Left lung (tissue), 10 donors: Measurements from ENCODE around the gene GRID1. TPM values are rescaled to one million over a fixed set of nuclear protein-coding genes. Genes with fewer than 3 reads are reported as not detected.

Experiments used
- ATAC-seq: fragments of 200-7000 bp; cut with Tn5 transposase; one replicate; pipeline ENCODE4 v1.9.1; 2020; ENCODE audit warnings: moderate library complexity
- DNase-seq, 4 donors: peaks; one replicate each; pipeline ENCODE4 v3.0.0-alpha.2; 2013 to 2020
- H3K27ac ChIP-seq, 2 donors: fragments of 200-600 bp; sonication (generic) in 1 of 2; one replicate each; pipeline versions ENCODE4 v1.5.0 to v1.8.0; 2020 to 2021
- H3K27me3 ChIP-seq, 2 donors: fragments of 200-600 bp; sonication (generic) in 1 of 2; one replicate each; pipeline versions ENCODE4 v1.5.0 to v1.8.0; 2020 to 2021
- H3K36me3 ChIP-seq, 2 donors: fragments of 200-600 bp; sonication (generic) in 1 of 2; one replicate each; pipeline versions ENCODE4 v1.5.0 to v1.8.0; 2020 to 2021
- H3K4me1 ChIP-seq, 2 donors: fragments of 200-600 bp; one replicate each; pipeline ENCODE4 v1.8.0; 2021
- H3K4me3 ChIP-seq, 2 donors: fragments of 200-600 bp; sonication (generic) in 1 of 2; one replicate each; pipeline versions ENCODE4 v1.5.0 to v1.8.0; 2020 to 2021; ENCODE audit warnings: mild to moderate bottlenecking in 1 of 2
- H3K9me3 ChIP-seq, 2 donors: fragments of 200-600 bp; sonication (generic) in 1 of 2; one replicate each; pipeline versions ENCODE4 v1.5.0 to v1.8.0; 2020 to 2021
- intact Hi-C, 2 donors: fragments of 100-400 bp; cut with DNase I; formaldehyde crosslinking; loops; one replicate each; pipeline versions ENCODE4 v1.11.2 to v1.14.2; 2022
- polyA plus RNA-seq, 6 donors: library from polyadenylated mRNA; unstranded; fragments of 120-200 nt; gene quantifications; one replicate each; pipeline ENCODE4 v1.2.1, GENCODE V29; 2013; ENCODE audit not compliant: insufficient read length in 6 of 6
- total RNA-seq, 2 donors: library from RNA; stranded (reverse); fragmentation: NEBNext Ultra II Directional; extraction: Animal tissue kit (Norgen Biotek cat#: 25700); gene quantifications; one replicate each; pipeline ENCODE4 v1.2.1, GENCODE V29; 2021
- TF ChIP-seq, protein P1 (sequence below), 2 donors: fragments of 200-600 bp; sonication (generic) in 1 of 2; IDR thresholded peaks; one replicate each; pipeline versions ENCODE4 v1.5.0 to v1.8.0; 2021; ENCODE audit warnings: antibody characterized with exemption in 2 of 2
- donor health status: DM: no; HTN: yes; CAD: no.
- donor health status: DM: no; HTN: no; CAD: no.

GRID1 gene
- total and polyA plus RNA-seq, 8 donors = 0.81 to 2.6 (median 1.2) TPM

- TF ChIP-seq, protein P1, sequence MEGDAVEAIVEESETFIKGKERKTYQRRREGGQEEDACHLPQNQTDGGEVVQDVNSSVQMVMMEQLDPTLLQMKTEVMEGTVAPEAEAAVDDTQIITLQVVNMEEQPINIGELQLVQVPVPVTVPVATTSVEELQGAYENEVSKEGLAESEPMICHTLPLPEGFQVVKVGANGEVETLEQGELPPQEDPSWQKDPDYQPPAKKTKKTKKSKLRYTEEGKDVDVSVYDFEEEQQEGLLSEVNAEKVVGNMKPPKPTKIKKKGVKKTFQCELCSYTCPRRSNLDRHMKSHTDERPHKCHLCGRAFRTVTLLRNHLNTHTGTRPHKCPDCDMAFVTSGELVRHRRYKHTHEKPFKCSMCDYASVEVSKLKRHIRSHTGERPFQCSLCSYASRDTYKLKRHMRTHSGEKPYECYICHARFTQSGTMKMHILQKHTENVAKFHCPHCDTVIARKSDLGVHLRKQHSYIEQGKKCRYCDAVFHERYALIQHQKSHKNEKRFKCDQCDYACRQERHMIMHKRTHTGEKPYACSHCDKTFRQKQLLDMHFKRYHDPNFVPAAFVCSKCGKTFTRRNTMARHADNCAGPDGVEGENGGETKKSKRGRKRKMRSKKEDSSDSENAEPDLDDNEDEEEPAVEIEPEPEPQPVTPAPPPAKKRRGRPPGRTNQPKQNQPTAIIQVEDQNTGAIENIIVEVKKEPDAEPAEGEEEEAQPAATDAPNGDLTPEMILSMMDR (IDR thresholded peaks at IDR 0.05) = no peak
- Histone ChIP-seq H3K27me3 (peaks cover 19 to 90% of the 10 kb centered on the region in 2 donors), H3K4me3 (no peak overlapping the region), H3K36me3 (no peaks in the 10 kb centered on the region), H3K9me3 (no peaks in the 10 kb centered on the region), H3K4me1 (peaks cover 4 to 8% of the 10 kb centered on the region in 2 donors), H3K27ac (no peak overlapping the region)
- DNase-seq (no peak), ATAC-seq (no peak)
- intact Hi-C loops = no loop called here
These were observed 21.6 kb upstream of the GRID1 start for GRCh38 chr10:86388119-86388704.

GRCh38 chr10:86387178-86387794, 20.7 kb upstream of the GRID1 start:
- no peak for ATAC-seq
- intact Hi-C loops = no loop called here
- TF ChIP-seq, protein P1 (IDR thresholded peaks at IDR 0.05) = no peak

DNA sequence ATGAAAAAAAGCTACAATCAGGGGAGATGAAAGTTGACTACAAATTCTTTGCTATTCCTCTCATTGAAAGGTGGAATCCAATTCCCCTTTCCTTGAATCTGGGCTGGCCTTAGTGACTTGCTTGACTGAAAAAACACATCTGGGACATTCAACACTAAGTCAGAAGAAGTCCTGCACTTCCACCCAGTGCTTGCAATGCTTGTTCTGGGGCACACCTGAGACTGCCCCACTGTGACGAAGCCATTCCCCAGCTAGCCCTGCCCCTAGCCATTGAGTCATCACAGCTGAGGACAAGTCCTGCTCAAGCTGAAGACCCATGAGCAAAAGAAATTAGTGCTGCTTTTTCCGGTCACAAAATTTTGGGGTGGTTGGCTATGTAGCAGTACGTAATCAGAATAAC, 19.2 kb upstream of the GRID1 start:
- no peak for DNase-seq
- H3K4me1 ChIP-seq = peaks cover 4 to 8% of the 10 kb centered on the region in 2 donors
- no peak overlapping the region for H3K4me3 ChIP-seq
- H3K27ac ChIP-seq = no peak overlapping the region
- H3K9me3 ChIP-seq = no peaks in the 10 kb centered on the region
- intact Hi-C loops = no loop called here
- no peaks in the 10 kb centered on the region for H3K36me3 ChIP-seq
- H3K27me3 ChIP-seq = peaks cover 25 to 76% of the 10 kb centered on the region in 2 donors
- ATAC-seq = no peak
- TF ChIP-seq, protein P1 (IDR thresholded peaks at IDR 0.05) = no peak

More at GRCh38 chr10:86387178-86387794, 20.7 kb upstream of the GRID1 start:
- Histone ChIP-seq H3K27ac (no peak overlapping the region), H3K9me3 (no peaks in the 10 kb centered on the region), H3K27me3 (peaks cover 19 to 83% of the 10 kb centered on the region in 2 donors), H3K4me3 (no peak overlapping the region), H3K36me3 (no peaks in the 10 kb centered on the region), H3K4me1 (peaks cover 4 to 8% of the 10 kb centered on the region in 2 donors)
- DNase-seq = no peak

- H3K4me3 ChIP-seq = no peak overlapping the region
- no peaks in the 10 kb centered on the region for H3K36me3 ChIP-seq
- H3K27ac ChIP-seq = no peak overlapping the region
- TF ChIP-seq, protein P1 (IDR thresholded peaks at IDR 0.05) = no peak
- ATAC-seq = no peak
- DNase-seq = no peak
- peaks cover 0 to 7% of the 10 kb centered on the region in 2 donors for H3K4me1 ChIP-seq
- peaks cover 11 to 56% of the 10 kb centered on the region in 2 donors for H3K27me3 ChIP-seq
- intact Hi-C loops = no loop called here
- no peaks in the 10 kb centered on the region for H3K9me3 ChIP-seq
These were observed 11.2 kb upstream of the GRID1 start for GRCh38 chr10:86377797-86378146.

DNA sequence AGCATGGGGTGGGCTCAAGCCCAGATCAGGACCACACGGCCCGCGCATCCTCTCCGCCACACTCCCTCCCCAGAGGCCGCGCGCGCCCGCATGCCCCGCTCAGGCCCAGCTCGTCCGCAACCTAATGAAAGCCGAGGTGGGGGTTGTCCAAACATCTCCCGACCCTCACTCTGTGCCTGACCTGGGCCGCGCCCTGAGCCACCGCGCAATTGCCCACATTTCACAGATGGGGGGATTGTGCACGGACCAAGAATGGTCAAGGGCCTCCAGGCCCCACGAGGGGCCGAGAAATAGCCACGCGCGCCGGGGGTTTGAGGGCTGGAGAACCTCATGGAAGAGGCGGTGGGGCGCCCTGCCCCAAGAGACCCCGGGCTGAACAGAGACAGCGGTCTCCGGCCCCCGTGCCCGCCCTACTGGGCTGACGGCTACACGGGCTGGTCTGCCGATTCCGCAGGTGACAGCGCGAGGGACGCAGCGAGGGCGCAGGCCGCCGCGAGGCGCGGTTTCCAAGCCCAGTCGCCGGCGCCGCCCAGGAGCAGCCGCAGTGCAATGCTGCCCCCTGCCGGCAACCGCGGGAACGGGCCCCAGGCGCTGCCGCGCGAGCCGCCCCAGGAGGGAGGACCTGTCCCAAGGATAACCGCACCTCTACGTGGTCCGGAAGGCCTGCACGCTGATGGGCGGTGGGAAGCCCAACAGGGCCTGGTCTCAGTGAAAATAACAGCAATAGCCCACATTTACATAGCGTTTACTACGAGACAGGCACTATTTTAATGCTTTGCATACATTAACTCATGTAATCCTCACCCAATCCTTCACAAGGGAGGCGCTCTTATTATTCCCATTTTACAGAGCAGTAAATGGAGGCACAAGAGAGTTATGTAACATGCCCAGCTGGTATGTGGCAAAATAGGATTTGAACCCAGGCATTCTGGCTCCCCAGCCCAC, 10.5 kb upstream of the GRID1 start:
- TF ChIP-seq, protein P1 (IDR thresholded peaks at IDR 0.05) = peak; percentile 100
- peak; percentile 56 to 97 (median 68) for DNase-seq
- peaks cover 0 to 7% of the 10 kb centered on the region in 2 donors for H3K4me1 ChIP-seq
- no peak overlapping the region for H3K4me3 ChIP-seq
- intact Hi-C loops = no loop called here
- H3K36me3 ChIP-seq = no peaks in the 10 kb centered on the region
- no peak overlapping the region for H3K27ac ChIP-seq
- no peaks in the 10 kb centered on the region for H3K9me3 ChIP-seq
- peaks cover 11 to 62% of the 10 kb centered on the region in 2 donors for H3K27me3 ChIP-seq
- ATAC-seq = peak; percentile 100
